GM12891 (cell line): Measurements from ENCODE around the gene ASZ1.
A peak's percentile ranks its signal among the peaks of the same experiment; 100 is the strongest.

ENCODE experiments used
- DNase-seq: peaks from one replicate; pipeline ENCODE4 v3.0.0; 2011; ENCODE audit warnings: low spot score; ENCODE audit not compliant: insufficient read length
- FAIRE-seq: peaks from 2 replicates; lab custom pipeline; 2011; peaks lifted over from hg19 to GRCh38; lab: Jason Lieb, UNC
- PAX5 ChIP-seq: IDR thresholded peaks from 2 replicates; pipeline ENCODE4 v1.6.1; 2011; ENCODE audit warnings: low read length, moderate library complexity, mild to moderate bottlenecking; ENCODE audit not compliant: insufficient read depth, severe bottlenecking
- POLR2A ChIP-seq: IDR thresholded peaks from 2 replicates; pipeline ENCODE4 v1.6.1; 2011; ENCODE audit warnings: low read depth, low read length, control low read depth
- POLR2AphosphoS5 ChIP-seq: IDR thresholded peaks from 2 replicates; pipeline ENCODE4 v1.6.1; 2011; ENCODE audit warnings: low read depth, low read length, control low read depth
- POU2F2 ChIP-seq: IDR thresholded peaks from 2 replicates; pipeline ENCODE4 v1.6.1; 2011; ENCODE audit warnings: low read depth, mild to moderate bottlenecking, control low read depth, low read length, moderate library complexity
- SPI1 ChIP-seq: IDR thresholded peaks from 2 replicates; pipeline ENCODE4 v1.6.1; 2011; ENCODE audit warnings: low read depth, low read length, control low read depth
- TAF1 ChIP-seq: IDR thresholded peaks from 2 replicates; pipeline ENCODE4 v1.6.1; 2011; ENCODE audit warnings: low read depth, low read length, control low read depth

Gene ASZ1

GRCh38 chr7:117402109-117402508 lies 25.2 kb downstream of the ASZ1 start:
- FAIRE-seq, result no peak
- TF ChIP-seq POU2F2, result no peak
- no peak for TF ChIP-seq SPI1
- no peak for TF ChIP-seq PAX5
- no peak for TF ChIP-seq POLR2AphosphoS5
- no peak for TF ChIP-seq TAF1
- no peak for TF ChIP-seq POLR2A

DNA sequence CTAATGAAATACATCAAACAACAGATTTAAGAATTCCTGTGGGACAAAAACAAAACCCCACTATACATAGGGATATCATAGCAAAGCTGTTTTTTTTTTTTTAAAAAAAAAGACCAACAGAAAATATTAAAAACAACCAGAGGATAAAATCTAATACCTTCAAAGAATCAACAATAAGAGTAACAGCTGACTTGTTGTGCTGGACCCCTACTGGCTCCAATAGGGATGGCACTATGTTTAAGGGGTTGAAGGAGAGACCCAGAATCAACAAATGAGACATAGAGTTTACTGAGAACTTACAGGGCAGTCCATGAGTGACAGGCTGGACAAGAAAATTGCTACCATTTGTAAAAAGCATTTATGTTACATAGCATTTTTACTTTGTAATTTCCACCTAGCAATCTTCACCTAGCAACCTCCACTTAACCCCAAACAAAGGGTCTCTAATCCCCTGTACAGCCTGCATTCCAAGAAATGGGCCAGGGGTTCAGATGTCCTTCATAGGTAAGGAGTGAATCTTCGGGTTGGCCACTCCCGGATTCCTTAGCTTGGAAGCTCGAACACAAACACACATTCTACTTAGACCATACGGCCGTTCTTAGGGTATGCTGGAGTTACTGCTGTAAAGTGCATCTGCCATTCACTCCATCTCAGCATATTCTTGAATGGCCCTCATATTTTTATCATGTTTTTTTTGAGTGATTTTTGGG lies 25.8 kb downstream of the ASZ1 start:
- FAIRE-seq (peak; percentile 5), DNase-seq (no peak)
- TF ChIP-seq PAX5, result no peak
- no peak for TF ChIP-seq POU2F2
- no peak for TF ChIP-seq POLR2AphosphoS5
- no peak for TF ChIP-seq SPI1
- TF ChIP-seq POLR2A, result no peak
- TF ChIP-seq TAF1, result no peak

More at GRCh38 chr7:117402109-117402508, 25.2 kb downstream of the ASZ1 start:
- no peak for DNase-seq

DNA sequence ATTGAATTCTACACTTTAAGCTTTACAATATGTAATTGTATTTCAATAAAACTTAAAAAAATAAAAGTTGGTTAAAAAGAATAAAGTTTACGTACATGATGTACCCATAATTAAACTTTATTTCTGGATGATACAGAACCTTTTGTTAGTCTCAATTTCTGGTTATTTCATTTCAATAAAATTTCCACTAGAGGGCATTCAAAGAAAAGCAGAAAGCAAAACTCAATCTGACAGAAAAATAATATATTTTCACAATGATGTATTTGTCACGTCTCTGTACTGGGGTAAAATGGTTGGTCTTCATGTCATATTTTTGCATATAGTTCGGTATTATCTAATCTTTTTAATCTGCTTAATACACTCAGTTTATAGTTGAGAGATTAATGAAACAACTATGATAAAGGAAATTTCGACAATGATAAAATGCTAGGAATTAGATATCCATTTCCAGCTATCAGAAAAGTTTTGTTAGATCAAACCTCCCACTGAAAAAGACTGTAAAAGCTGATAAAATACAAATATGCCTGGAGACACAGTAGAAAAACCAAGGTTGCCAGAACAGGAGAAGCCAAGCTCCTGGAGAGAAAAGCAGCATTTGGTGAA lies 27.4 kb downstream of the ASZ1 start:
- DNase-seq (no peak), FAIRE-seq (no peak)
- TF ChIP-seq POU2F2, result no peak
- no peak for TF ChIP-seq POLR2A
- TF ChIP-seq SPI1, result no peak
- no peak for TF ChIP-seq PAX5
- no peak for TF ChIP-seq TAF1
- TF ChIP-seq POLR2AphosphoS5, result no peak

DNA sequence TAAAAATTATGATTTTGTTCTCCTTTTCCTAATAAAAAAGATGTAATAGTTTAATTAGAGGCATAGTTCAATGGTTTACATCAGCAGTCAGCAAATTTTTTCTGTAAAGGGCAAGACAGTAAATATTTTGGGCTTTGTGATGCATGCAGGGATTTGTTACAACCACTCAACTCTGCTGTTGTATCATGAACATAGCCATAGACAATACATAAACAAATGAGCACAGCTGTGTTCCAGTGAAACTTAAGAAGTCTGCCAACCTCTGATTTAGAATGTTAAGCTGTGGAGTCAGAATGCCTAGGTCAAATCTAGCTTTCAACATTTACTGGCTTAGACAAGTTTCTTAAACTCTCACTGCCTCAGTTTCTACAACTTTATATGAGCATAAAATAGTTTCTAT lies 31.6 kb downstream of the ASZ1 start:
- TF ChIP-seq POU2F2 (no peak), PAX5 (no peak), TAF1 (no peak), SPI1 (no peak), POLR2AphosphoS5 (no peak), POLR2A (no peak)

GRCh38 chr7:117393781-117394180 lies 33.5 kb downstream of the ASZ1 start:
- DNase-seq, result no peak
- TF ChIP-seq SPI1 (no peak), PAX5 (no peak), POLR2A (no peak), POLR2AphosphoS5 (no peak), TAF1 (no peak), POU2F2 (no peak)
- no peak for FAIRE-seq

More for the DNA sequence above, 31.6 kb downstream of the ASZ1 start:
- FAIRE-seq (no peak), DNase-seq (no peak)

- FAIRE-seq, result no peak
- TF ChIP-seq POU2F2, result no peak
- no peak for TF ChIP-seq SPI1
- TF ChIP-seq POLR2AphosphoS5, result no peak
- TF ChIP-seq TAF1, result no peak
- no peak for TF ChIP-seq PAX5
- TF ChIP-seq POLR2A, result no peak
- DNase-seq, result no peak
Observed at GRCh38 chr7:117389871-117390270, 37.4 kb downstream of the ASZ1 start.

DNA sequence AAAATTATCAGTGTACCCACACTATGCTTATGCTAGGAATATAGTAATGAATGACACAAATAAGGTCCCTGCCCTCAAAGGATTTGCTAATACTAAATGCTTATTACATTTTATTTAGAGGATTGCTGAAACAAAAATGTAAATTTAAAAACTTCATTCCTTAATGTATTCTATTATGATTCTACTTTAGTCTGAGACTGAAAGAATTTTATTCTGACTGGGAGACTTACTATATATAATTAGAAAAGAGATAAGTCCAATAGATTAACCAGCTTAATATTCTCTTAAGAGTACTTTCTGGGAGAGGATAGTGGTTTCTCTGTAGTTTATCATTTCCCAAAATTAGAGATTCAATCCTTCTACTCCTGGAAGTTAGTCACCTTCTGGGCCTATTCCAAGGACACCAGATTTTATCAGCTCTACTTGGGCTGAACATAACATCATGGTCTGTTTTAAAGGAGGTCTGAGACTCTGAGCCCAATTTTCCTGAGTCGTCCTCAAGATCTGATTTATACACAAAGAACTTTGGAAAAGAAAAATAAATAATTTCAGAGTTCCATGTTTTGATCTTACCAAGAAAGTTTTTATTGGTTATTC lies 41.1 kb downstream of the ASZ1 start:
- DNase-seq (no peak), FAIRE-seq (no peak)
- TF ChIP-seq SPI1 (no peak), PAX5 (no peak), POU2F2 (no peak), POLR2AphosphoS5 (no peak), POLR2A (no peak), TAF1 (no peak)

DNA sequence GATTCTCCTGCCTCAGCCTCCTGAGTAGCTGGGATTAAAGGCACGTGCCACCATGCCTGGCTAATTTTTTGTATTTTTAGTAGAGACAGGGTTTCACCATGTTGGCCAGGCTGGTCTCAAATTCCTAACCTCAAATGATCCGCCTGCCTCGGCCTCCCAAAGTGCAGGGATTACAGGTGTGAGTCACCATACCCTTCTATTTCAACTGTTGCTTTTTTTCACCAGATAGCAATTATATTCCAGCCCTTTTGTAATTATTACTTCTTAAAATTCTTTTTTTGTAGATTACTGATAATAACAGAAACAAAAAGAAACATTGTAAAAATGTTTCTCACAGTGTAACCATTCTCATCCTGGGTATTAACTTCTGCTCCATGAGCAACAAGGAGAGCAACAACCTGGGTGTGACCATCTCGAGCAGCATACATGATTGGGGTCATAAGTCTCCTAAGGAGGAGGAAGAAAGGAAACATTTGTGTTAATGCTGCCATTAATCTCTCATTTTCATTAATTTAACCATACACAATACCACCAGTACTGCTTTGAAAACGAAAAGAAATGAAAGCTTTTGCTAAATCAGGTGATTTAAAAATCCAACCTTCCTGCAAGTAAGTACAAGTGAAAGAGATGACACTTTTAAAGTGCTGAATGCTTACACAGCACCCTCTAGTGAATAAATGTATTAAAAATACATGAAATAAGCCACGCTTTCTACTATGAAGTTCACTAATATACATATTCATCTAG lies 41.8 kb downstream of the ASZ1 start:
- no peak for TF ChIP-seq POLR2A
- no peak for TF ChIP-seq PAX5
- no peak for TF ChIP-seq TAF1
- TF ChIP-seq POU2F2, result no peak
- TF ChIP-seq SPI1, result no peak
- no peak for TF ChIP-seq POLR2AphosphoS5
- DNase-seq, result no peak
- no peak for FAIRE-seq
